H1 (cell line): ENCODE results near the gene GPT2. TPM values are rescaled to one million over a fixed set of nuclear protein-coding genes. Genes with fewer than 3 reads are reported as not detected.

ENCODE experiments used
- EP300 ChIP-seq, 2 experiments: IDR thresholded peaks; 1 replicate in 1 of 2; 2 replicates in 1 of 2; pipeline ENCODE4 v1.6.1; 2011 to 2012; ENCODE audit warnings: low read depth in 2 of 2, low read length in 2 of 2, mild to moderate bottlenecking in 2 of 2, borderline replicate concordance in 1 of 2, inconsistent platforms in 1 of 2, moderate library complexity in 1 of 2
- KDM5A ChIP-seq: fragments of 200-600 bp; IDR thresholded peaks from 2 replicates; pipeline ENCODE4 v1.7.1; 2012; ENCODE audit warnings: mild to moderate bottlenecking, low read length, inconsistent platforms, mixed read lengths
- RFX5 ChIP-seq: IDR thresholded peaks from 2 replicates; pipeline ENCODE4 v1.6.1; 2011; ENCODE audit warnings: low read depth, low read length, improper control_type of control experiment, borderline replicate concordance
- SIX5 ChIP-seq: IDR thresholded peaks from 2 replicates; pipeline ENCODE4 v1.6.1; 2011; ENCODE audit warnings: mild to moderate bottlenecking, low read depth, low read length
- TCF12 ChIP-seq: IDR thresholded peaks from 2 replicates; pipeline ENCODE4 v1.6.1; 2011; ENCODE audit warnings: low read depth, mild to moderate bottlenecking, low read length
- TEAD4 ChIP-seq: IDR thresholded peaks from 2 replicates; pipeline ENCODE4 v1.6.1; 2012; ENCODE audit warnings: low read depth, low read length, inconsistent platforms, mixed read lengths
- USF2 ChIP-seq: IDR thresholded peaks from 2 replicates; pipeline ENCODE4 v1.6.1; 2011; ENCODE audit warnings: low read length, improper control_type of control experiment
- polyA plus RNA-seq, 7 experiments: library from polyadenylated mRNA; depleted of rRNA in 3 of 7; stranded (reverse) in 5 of 7; unstranded in 2 of 7; fragments of >200 nt in 5 of 7; fragments of 200-250 nt in 2 of 7; gene quantifications; 1 replicate in 5 of 7; 2 replicates in 1 of 7; 4 replicates in 1 of 7; pipeline versions ENCODE4 v1.2.1 to v1.2.3, GENCODE V29; 2011 to 2013; ENCODE audit warnings: missing spikeins in 2 of 7, mixed read lengths in 2 of 7
- total RNA-seq: library from RNA; stranded (reverse); fragmentation: NEBNext Ultra II Directional; extraction: Animal tissue kit (Norgen Biotek cat#: 25700); gene quantifications from 2 replicates; pipeline ENCODE4 v1.2.1, GENCODE V29; 2021

Gene GPT2
- total and polyA plus RNA-seq, 2 of the 8 experiments (the other 6 are each of a cell fraction or from before 2014, with no cell fraction given) = 71.6 to 94.1 TPM

GRCh38 chr16:46886764-46887523 is 2.8 kb downstream of the GPT2 start (continued):
- TF ChIP-seq USF2 (no peak), TCF12 (no peak), SIX5 (no peak), EP300 (IDR thresholded peaks at IDR 0.05; ENCODE audit: borderline replicate concordance in 1 of 2, low read depth in 2 of 2, low read length in 2 of 2) (no peak), RFX5 (no peak), TEAD4 (no peak), KDM5A (no peak)
